ENCODE results near the gene RASIP1.
"Not testable (repeated sequence)": the region's sequence is repeated elsewhere in the genome, so short reads cannot be mapped to it uniquely, and the experiment has no call there.

Gene RASIP1

DNA sequence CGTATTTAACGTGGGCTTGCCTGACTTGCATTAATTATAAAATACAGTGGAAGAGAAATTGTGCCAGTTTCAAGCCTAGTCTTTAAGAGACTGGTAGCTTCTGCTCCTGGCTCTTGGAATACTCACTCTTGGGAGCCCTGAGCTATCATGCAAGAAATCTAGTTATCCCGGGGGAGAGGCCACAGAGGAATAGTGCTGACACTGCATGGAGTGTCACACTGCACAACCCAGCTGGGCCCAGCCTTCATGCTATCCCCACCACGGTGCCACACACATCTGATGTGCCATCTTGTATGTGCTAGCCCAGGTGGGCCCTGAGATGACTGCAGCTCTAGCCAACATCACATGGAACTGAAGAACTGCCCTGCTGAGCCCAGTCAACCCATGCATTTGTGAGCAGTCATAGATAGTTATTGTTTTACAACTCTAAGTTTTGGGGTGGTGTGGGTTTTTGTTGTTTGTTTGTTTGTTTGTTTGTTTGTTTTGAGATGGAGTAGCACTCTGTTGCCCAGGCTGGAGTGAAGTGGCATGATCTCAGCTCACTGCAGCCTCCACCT is 29.2 kb downstream of the RASIP1 start:
- DNase-seq, result no peak

GRCh38 chr19:48708471-48708870 is 31.9 kb downstream of the RASIP1 start:
- no peak for DNase-seq

DNA sequence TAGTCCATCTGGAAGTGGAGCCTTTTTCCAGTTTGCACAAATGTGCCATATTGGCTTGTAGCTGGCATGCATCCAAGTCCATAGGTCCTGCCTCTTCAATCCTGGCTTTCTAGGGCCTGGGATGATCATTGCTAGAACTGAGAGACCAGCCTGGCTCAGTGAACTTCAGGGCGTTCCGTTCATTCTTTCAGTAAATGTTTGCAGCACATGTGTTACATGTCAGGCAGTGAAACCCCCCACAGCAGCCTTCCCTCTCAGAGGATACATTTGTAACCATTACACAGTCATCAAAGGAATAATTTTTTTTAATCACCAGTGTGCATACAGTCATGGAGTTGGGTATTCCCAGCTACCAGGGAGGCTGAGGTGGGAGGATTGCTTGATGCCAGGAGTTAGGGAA is 35.0 kb downstream of the RASIP1 start:
- no peak for DNase-seq

GRCh38 chr19:48703316-48703715 is 37.1 kb downstream of the RASIP1 start:
- no peak for DNase-seq

GRCh38 chr19:48702701-48703100 is 37.7 kb downstream of the RASIP1 start:
- DNase-seq, result no peak

DNA sequence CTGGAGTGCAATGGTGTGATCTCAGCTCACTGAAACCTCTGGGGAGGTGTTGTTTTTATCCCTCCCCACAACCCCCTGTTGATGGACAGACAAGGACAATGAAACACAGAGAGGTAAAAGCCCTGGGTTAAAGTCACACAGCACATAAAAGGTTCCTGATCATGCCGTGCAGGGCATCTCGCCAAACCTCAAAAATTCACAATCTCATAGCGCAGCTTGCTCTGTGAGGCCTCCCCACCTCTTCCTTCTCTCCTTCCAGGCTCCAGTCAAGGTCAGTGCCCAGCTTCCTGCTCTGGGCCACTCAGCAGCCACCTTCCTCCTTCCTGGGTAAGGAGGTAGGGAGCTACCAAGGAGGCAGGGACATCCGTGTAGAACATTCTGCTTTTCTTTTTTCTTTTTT is 42.4 kb downstream of the RASIP1 start:
- no peak for DNase-seq

GRCh38 chr19:48696353-48697010 is 43.9 kb downstream of the RASIP1 start:
- no peak for DNase-seq

DNA sequence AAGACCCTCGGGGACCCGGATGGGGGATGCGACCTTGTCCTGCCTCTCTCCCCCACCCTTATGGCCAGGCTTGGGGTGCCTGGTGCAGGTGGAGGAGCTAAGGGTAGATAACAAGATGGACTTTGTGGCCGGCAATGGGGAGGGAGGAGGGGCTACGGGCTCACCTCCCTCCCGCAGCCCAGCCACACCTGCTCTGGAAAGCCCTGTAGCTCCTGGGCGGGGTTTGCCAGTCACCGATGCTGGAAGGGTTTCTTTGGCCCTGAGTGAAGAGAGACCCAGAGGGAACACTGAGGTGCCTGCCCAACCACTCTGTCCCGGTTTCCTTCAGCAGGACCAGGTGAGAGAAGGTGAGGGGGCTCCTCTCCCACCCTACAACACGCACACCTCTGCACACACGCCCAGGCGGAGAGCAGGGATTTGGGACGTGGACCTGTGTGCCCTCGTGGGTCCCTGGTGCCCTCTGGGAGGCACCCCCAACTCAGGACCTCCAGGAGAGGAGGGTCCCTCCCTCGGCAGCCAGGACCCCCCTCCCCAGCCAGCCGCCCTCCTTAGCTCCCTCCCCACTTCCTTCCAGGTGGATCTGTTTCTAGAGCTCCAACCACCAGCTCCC is 44.6 kb downstream of the RASIP1 start, which contains the start of gene FUT2:
Gene FUT2, plus strand, starts transcription at position 229 of the 610 bp plus-strand sequence. CDS start 6,986 bp downstream, outside the sequence.
- DNase-seq, result no peak

- DNase-seq, result not testable (repeated sequence)
Measured at GRCh38 chr19:48693629-48694028, 46.8 kb downstream of the RASIP1 start.

DNA sequence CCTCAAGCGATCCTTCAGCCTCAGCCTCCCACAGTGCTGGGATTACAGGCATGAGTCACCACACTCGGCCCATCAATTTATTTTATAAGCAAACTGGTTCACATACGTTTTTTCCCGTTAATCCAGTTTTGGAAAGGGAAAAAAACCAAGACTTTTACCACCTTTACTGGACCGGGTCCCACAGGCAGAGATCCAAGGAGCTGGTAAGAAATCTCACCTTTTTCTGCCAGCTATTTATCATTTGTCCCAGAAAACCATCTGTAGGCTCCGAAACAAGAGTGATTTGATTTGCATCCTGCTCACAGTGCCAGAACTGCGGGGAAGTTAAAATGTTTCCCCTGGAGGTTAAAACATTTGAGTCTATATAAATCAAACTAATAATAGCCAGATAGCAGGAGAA is 51.0 kb downstream of the RASIP1 start:
- peak in 2 of 58 donors; percentile 7 to 33 for DNase-seq

- no peak for DNase-seq
Measured at GRCh38 chr19:48687776-48688175, 52.6 kb downstream of the RASIP1 start.

DNA sequence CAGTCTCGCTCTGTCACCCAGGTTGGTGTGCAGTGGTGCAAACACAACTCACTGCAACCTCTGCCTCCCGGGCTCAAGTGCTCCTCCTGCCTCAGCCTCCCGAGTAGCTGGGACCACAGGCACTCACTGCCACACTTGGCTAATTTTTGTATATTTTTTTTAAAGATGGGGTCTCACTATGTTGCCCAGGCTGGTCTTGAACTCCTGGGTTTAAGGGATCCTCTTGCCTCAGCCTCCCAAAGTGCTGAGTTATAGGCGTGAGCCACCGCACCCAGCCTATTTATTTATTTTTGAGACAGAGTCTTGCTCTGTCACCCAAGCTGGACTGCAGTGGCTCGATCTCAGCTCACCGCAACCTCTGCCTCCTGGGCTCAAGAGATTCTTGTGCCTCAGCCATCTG is 53.8 kb downstream of the RASIP1 start:
- DNase-seq, result not testable (repeated sequence)

- DNase-seq, result peak in 3 of 58 donors; percentile 8 to 15 (median 15)
Measured at GRCh38 chr19:48686088-48686487, 54.3 kb downstream of the RASIP1 start.

GRCh38 chr19:48685583-48685982 is 54.8 kb downstream of the RASIP1 start:
- DNase-seq, result no peak

DNA sequence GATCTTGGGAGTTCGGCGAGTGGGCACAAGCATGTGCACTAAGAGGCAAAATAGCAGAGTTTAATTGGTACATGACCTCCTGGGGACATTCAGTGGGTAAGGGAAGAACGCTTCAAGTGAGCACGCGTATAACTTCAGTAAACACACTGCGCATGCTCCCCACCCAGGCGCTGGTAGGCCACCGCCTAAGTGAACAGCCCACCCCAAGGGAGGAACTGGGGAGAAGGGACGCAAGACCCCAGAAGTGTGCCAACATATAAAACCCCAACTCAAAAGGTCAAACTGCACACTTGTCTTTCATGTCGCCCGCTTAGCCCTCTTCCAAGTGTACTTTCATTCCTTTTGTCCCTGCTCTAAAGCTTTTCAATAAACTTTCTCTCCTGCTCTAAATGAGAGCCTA is 57.1 kb downstream of the RASIP1 start:
- peak in 56 of 58 donors; percentile 10 to 78 (median 54) for DNase-seq

DNA sequence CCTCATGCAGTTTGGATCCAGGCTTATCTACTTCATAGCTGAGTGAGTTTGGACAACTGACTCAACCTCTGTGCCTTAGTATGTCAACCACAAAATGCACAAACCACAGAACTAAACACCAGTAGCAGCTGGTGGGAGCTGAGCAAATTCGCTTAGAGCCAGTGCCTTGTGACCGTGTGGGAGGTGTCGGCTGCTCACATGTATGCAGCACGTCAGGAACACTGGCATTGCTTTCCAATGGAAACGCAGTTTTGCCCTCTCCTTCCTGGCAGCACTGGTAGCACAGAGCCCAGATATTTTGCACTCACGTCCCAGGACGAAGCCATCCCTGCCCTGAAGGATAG is 59.3 kb downstream of the RASIP1 start:
- peak in 35 of 58 donors; percentile 3 to 73 (median 29) for DNase-seq

DNA sequence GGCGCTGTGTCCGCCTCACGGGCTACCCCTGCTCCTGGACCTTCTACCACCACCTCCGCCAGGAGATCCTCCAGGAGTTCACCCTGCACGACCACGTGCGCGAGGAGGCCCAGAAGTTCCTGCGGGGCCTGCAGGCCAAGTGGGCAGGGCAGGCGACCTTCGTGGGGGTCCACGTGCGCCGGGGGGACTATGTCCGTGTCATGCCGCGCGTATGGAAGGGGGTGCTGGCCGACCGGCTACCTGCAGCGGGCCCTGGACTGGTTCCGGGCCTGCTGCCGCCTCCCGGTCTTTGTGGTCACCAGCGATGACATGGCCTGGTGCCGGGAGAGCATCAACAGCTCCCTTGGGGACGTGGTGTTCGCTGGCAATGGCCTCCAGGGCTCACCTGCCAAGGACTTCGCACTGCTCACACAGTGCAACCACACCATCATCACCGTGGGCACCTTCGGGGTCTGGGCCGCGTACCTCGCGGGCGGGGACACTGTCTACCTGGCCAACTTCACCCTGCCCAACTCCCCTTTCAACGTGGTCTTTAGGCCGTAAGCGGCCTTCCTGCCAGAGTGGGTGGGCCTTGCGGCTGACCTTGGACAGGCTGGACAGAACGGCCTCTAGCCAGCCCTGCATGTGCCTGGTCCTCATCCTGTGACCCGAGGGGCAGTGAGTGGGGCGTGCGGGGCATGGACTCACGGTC is 59.8 kb downstream of the RASIP1 start:
- DNase-seq, result no peak

DNA sequence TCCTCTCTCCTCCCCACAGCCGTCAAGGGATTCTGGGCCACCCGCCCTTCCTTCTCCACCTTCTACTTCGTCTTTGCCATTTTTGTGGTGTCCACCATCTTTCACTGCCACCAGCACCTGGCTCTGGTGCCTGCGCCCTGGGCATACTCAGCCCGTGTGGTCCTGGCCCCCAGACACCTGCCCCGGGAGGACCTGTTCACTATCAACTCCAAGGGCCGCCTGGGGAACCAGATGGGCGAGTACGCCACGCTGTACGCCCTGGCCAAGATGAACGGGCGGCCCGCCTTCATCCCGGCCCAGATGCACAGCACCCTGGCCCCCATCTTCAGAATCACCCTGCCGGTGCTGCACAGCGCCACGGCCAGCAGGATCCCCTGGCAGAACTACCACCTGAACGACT is 60.4 kb downstream of the RASIP1 start:
- DNase-seq, result not testable (repeated sequence)

DNA sequence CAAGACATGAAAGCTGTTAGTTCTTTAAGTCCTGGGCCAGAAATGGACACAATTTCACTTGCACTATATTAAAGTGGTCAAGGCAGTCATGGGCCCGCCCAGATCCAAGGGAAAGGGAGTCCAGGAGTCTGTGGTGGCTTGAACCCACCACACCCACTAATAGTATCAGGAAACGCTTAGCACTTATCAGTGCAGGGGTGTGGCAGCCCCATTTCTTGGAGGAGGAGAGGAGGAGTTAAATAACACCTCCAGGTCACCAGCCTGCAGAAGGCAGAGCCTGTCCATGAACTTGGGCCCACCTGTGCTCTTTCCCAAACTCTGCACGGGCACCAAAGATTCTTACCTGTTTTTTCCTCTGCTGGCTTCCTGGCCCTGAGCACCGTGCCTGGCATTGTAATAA is 62.2 kb downstream of the RASIP1 start:
- DNase-seq, result no peak

DNA sequence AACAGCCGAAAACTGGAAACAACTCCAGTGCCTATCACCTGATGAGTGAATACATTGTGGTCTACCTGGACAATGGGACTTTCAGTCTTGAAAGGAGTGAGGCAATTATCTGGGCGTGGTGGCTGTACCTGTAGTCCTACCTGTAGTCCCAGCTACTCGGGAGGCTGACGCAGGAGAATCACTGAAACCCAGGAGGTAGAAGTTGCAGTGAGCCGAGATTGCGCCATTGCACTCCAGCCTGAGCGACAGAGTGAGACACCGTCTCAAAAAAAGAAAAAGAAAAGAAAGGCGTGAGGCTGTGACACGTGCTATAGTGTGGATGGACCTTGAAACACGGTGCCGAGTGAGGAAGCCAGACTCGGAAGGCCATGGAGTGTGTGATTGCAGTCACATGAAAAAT is 63.5 kb downstream of the RASIP1 start:
- DNase-seq, result no peak

DNA sequence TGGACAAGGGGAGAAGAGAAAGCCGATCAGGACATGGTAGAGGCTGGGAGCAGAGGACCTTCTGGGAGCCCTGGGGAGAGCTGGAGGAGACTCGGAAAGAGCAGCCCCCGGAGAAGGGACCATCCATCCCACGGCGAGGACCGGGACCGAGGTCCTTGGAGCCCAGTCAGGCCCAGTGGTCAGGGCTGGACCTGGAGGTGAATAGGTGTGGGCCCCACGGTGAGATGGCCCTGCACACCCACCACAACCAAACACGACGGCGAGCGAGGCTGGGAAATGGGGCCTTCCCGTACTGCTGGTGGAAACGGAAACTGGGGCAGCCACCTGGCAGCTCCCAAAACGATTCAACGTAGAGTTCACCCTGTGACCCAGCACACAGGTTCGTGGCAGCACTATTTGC is 63.9 kb downstream of the RASIP1 start:
- no peak for DNase-seq
